HUDEP-2 (cell line): ENCODE results near the gene ABCC4.
A peak's percentile ranks its signal among the peaks of the same experiment; 100 is the strongest.

Experiments used
- DNase-seq, 76 experiments: peaks; one replicate each; lab custom pipeline; 2025; ENCODE audit not compliant: unreplicated experiment in 76 of 76; lab: John Stamatoyannopoulos, UW

The ABCC4 gene

DNA sequence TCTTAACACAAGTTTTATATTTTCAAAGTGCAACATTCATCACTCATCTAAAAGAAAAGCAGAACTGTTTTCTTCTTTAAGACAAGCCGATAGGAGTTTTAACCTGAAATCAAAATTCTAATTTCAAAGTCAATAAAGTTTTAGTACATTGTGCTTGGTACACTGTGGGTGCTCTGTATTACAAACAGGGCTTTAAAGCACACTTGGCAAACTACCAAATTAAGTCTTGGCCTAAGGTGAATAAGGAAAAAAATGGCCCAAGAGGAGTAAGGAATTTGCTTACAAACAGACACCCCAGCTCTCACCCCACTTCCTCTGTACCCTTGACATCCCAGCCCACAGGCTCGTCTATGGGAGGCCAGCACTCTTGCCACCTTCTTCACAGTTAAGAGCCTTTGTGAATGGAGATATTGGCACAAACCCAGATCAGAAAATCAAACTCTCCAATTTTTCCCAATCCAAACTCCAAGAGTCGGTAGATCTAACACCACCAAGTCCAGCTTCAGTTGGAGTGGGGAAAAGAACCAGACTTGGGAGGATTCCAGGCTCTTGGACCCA, 66.0 kb downstream of the ABCC4 start:
- DNase-seq = no peak

- DNase-seq = no peak
These were observed 67.0 kb downstream of the ABCC4 start for GRCh38 chr13:95234242-95234641.

- DNase-seq = no peak
These were observed 68.1 kb downstream of the ABCC4 start for GRCh38 chr13:95233026-95233635.

DNA sequence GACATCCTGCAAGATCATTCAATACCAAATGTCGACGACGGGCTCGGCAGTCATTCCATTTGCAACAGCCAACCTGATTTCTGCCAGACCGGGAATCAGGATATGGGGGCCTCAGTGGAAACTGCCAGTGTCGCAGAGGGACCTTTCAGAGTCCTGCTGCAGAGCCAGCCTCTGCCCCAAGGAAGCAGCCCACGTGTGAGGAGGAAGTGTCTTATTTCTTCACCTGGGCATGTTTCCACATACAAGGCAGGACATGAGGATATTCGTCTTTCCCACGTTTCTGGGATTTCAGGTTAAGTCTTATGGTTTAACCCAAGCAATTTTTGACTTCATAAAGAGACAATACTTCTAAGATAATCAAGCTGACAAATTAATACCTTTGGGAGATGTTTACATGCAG, 69.9 kb downstream of the ABCC4 start:
- no peak for DNase-seq

DNA sequence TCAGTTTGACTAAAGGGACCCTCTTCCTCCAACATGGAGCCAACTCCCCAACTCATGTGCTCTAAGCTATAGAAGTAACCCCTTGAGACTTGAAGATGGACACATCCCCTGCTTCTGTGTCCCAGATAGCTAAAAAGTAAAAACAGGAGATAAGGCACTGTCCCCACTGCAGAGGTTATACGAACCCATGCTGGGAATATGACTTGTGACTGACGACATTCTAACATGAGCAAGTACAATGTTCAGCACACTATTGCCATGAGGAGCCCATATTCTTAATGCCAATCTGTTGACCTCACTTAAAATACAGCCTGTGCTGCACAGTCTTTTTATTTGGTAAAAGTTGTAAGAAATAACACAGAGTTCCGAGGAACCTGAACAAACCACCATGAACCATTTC, 71.4 kb downstream of the ABCC4 start:
- DNase-seq = no peak

GRCh38 chr13:95228130-95228529, 73.1 kb downstream of the ABCC4 start:
- DNase-seq = no peak

DNA sequence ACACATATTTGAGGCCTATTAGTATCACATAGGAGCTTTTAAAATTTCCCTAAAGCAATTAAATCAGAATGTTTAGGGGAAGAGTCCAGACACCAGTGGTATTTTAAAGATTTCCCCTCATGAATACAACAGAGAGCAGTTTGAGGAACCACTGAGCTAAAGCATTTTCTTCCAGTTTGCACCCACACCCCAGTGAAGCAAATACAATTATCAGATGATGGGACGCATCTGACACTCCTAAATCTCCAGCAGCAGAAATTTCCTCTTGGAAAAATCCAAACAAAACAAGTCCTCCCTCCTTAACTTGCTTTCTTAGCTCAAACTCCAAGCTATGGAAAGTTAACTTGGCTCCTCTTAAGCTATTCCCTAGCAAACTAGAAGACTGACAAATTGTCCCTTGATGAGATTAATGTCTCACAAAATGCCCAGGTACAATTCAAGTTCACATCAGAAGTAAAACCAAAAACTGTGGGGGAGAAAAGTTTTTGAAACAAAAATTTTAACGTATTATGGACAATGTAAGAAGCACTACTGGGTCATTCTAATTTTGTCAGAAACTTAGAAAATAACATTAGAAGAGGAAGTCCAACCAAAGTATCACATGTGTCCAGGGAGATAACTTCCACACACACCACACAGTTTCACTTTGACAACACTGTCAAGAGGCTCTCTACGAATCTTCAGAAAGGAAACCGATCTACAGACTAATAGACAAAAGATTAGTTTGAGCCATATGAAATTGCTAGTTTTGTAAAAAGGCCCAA, 74.1 kb downstream of the ABCC4 start:
- DNase-seq = peak in 15 of 76 experiments; percentile 2 to 49 (median 29)

GRCh38 chr13:95226476-95226875, 74.8 kb downstream of the ABCC4 start:
- DNase-seq = no peak

- DNase-seq = no peak
These were observed 75.2 kb downstream of the ABCC4 start for GRCh38 chr13:95226050-95226449.

DNA sequence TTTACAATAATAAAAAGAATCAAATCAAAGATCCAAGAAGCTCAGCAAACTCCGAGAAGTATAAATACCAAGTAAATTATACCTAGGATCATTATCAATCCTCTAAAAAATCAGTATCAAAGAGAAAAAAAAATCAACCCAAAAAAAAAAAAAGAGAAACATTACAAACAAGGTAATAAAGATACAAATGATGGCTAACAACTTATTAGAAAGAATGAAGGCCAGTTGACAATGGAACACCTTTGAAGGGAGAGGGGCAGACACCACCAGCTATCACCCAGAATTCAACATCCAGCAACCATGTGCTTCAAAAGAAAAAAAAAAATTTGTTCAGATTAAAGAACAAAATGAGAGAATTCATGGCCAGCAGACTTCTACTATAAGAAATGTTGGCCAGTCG, 77.2 kb downstream of the ABCC4 start:
- DNase-seq = no peak

DNA sequence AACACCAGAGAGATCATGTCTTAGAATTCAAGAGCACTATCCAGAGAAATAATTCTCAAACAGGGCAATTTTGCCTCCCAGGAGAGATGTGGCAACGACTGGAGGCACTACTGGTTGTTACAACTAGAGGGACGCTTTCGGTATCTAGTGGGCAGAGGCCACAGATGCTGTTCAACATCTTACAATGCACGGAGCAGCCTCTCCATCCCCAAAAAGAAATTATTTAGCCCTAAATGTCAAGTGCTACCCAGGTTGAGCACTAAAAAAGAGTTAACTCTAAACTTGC, 78.6 kb downstream of the ABCC4 start:
- no peak for DNase-seq

DNA sequence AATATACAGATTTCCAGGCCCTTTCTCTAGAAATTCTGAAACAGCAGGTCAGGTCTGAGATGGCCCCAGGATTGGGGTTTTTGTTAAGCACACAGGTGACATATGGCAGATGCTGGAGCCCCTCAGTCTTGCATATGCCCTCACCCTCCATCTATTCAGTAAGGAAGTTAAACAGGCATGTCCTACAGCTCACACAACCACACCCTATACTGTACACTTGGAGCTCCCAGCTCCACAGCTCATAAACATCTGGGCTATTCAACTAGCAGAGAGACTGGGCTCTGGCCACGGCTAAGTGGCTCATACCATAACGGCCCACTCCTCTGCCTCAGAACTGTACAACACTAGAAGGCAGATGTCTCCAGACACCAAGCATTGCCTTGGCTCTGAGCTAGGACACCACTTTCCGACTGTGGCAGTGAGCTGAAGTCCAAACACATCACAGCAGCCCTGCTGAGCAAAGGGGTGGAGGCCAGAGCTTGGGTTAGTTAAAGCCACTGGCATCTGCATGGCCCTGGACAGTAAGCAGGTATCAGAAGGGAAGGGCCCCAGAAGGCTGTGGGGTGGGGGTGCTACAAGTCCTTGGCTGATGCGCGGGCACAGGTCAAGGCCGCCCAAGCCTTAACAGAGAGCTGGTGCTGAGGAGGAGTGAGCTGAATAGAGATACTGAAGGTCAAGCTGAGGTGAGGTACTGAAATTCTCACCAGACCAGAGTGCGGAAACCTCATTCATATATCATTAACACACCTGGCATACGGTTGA, 79.1 kb downstream of the ABCC4 start:
- peak in 1 of 76 experiments; percentile 3 for DNase-seq

GRCh38 chr13:95220611-95221010, 80.6 kb downstream of the ABCC4 start:
- no peak for DNase-seq

- no peak for DNase-seq
These were observed 83.1 kb downstream of the ABCC4 start for GRCh38 chr13:95217920-95218830.

- no peak for DNase-seq
These were observed 85.1 kb downstream of the ABCC4 start for GRCh38 chr13:95216182-95216581.

DNA sequence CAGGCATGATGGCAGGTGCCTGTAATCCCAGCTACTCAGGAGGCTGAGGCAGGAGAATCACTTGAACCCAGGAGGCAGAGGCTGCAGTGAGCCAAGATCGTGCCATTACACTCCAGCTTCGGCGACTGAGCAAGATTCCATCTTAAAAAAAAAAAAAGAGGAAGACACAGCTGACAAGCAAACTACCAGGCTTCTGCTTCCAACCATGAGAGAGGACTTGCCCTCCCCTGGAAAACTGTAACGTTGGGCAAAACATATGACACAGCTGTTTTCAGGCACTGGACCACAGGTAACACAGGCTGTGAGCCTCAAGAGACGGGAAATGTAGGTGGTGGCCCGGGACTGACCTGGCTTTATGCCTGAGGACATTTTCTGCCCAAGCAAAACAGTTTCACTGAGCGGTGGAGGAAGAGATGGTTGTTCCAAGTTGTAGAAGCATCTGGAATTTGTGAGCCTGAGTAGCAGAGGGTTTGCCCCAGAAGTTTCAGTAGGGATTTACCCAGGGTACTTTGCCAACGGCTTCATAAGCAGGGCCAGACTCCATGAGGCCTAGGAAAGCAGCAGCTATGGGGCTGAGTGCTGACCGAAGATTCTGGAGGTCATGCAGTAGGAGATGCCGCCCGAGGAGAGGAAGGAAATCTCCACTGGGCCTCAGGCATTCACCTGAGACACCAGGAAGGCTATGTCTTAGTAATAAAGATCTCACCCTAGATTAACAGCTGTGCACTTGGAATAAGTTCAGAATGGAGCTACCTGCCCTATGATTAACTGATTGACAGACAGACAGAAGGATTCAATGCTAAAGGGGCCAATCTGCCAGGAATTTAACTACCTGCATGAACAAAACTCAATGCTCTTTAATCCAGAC, 88.0 kb downstream of the ABCC4 start:
- no peak for DNase-seq

- peak in 20 of 76 experiments; percentile 1 to 46 (median 16) for DNase-seq
These were observed 92.1 kb downstream of the ABCC4 start for GRCh38 chr13:95209109-95209508.

GRCh38 chr13:95207769-95208366, 93.4 kb downstream of the ABCC4 start:
- peak in 53 of 76 experiments; percentile 2 to 56 (median 22) for DNase-seq

DNA sequence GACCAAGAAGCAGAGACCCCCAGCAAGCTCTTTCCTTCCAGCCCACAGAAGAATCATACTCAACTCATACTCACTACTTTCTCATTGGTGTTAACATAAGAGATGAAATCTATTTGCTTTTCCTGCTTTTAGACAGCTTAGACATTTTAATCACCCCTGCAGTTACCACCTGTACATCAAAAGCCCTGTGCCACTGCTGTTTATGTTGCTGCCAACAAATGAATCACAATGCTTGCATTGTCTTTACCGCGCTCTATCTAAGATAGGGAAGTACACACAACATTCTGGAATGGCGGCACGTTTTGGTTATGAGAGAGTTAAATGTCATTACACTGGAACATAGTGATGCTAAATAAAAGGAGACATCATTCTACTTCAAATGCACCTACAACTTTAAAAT, 95.1 kb downstream of the ABCC4 start:
- DNase-seq = no peak
